AG09309 (cell line): ENCODE data around the gene POMT2.

ENCODE experiments used
- DNase-seq: peaks from one replicate; pipeline ENCODE4 v3.0.0-alpha.2; 2010; ENCODE audit warnings: low read depth
- H3K4me3 ChIP-seq: 2 replicates; pipeline ENCODE4 v1.5.1; 2011; ENCODE audit warnings: mild to moderate bottlenecking, low read depth, low read length, moderate library complexity; ENCODE audit not compliant: control insufficient read depth
- CTCF ChIP-seq: IDR thresholded peaks from 2 replicates; pipeline ENCODE4 v1.5.1; 2011; ENCODE audit warnings: mild to moderate bottlenecking, low read depth, low read length, inconsistent platforms; ENCODE audit not compliant: insufficient read depth, control insufficient read depth; ENCODE audit errors: missing control alignments

POMT2 gene

GRCh38 chr14:77306416-77306815 lies 14.3 kb downstream of the POMT2 start:
- DNase-seq, result no peak
- no peak for TF ChIP-seq CTCF
- H3K4me3 ChIP-seq, result no peak overlapping the region

GRCh38 chr14:77305696-77306095 lies 15.0 kb downstream of the POMT2 start:
- DNase-seq, result no peak
- no peak overlapping the region for H3K4me3 ChIP-seq
- no peak for TF ChIP-seq CTCF

GRCh38 chr14:77303417-77304156 lies 17.1 kb downstream of the POMT2 start:
- TF ChIP-seq CTCF, result no peak
- peak; percentile 83 for DNase-seq
- H3K4me3 ChIP-seq, result no peak overlapping the region

GRCh38 chr14:77302926-77303325 lies 17.8 kb downstream of the POMT2 start:
- no peak for DNase-seq

GRCh38 chr14:77301103-77301502 lies 19.6 kb downstream of the POMT2 start:
- peak; percentile 46 for DNase-seq
- H3K4me3 ChIP-seq, result no peak overlapping the region
- TF ChIP-seq CTCF, result peak; percentile 89

More at GRCh38 chr14:77302926-77303325, 17.8 kb downstream of the POMT2 start:
- no peak for TF ChIP-seq CTCF
- H3K4me3 ChIP-seq, result no peak overlapping the region

GRCh38 chr14:77299771-77300170 lies 20.9 kb downstream of the POMT2 start:
- no peak overlapping the region for H3K4me3 ChIP-seq
- TF ChIP-seq CTCF, result no peak
- no peak for DNase-seq
